ENCODE results near the gene NCK1.
"Not testable (repeated sequence)": the region's sequence is repeated elsewhere in the genome, so short reads cannot be mapped to it uniquely, and the experiment has no call there.

NCK1 gene

DNA sequence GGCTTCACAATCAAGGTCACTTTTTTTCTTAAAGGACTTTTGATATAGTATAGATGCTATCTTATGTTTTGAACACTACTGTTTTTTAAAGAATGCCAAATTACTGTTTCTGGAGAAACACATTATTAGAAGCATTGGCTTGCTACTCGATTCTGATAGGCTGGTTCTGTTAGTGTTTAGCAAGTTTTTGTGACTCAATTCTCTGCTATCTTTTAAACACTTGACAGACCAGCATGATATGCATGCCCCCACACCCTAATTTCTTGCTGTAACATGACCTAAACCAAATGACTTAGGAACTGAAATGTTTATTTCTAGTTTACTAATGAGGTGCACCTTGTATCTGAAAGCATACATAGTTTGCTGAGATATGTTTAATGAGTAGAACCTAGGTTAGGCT is 90.3 kb downstream of the NCK1 start:
- DNase-seq, result no peak

DNA sequence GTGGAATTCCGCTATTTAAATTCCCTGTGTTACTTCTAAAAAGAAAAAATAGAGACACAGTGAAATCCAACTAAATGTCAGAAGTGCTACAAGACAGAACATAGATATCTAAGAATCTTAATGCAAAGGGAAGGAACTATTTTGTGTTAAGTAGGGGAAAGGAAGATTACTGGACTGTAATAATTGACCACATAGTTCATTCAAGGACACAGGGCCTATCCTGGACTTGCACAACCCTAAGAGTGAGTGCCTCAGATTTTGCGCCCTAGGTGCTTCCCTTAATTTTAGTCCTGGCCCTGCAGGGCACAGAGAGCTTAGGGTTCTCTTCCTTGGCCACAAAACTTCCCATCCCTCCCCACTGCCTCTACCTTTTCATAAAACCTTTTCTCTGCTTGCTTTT is 92.2 kb downstream of the NCK1 start:
- no peak for DNase-seq

DNA sequence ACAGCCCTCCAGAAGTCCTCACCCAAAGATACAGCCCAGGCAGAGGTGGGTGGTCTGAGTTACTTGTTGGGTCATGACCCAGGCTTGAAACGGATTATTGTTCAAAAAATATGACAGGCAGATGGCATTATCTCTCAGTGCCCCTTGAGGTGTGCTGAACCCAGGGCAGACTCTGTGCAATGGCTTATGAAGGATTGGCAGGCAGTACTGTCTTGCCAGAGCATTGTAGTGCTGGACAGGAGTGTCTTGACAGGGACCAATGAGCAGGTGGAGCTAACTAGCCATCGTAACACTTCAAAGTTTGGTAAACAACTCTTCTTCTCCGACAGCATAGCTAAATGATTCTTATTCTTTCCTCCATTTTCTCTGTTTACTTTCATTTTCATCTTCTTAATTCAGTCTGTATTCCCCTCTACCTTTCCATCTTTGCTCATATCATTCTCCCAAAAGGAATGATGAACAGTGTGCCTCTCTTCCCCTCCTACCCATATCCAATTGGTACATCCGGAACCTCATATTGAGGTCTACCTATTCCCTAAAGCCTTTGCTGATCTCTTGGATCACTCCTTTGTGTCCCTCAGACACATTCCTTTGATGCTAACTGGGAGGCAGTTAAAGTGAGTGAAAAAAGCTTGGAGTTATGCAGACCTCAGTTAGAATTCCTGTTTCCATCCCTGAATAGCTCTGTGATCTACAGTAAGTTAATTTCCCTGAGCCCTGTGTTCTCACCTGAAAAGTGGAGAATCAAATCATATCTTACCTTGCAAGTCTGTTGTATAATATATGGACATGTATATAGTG is 93.2 kb downstream of the NCK1 start:
- no peak for DNase-seq

DNA sequence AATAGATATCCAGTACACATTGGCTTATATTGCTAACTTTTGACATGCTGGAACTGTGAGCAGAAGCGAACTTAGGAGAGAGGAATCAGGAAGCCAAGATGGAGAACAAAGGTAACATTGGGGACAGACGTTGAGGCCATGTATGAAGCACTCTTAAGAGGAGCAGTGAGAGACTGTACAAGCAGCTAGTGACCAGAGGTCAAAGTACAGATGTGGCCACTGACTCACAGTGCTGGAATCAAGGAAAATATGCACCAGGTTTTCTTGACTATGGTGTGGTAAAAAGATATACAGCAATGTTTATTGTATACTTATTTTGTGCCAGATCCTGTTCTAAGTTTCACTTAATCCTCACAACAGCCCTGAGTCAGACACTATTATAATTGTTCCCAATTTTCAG is 93.8 kb downstream of the NCK1 start:
- no peak for DNase-seq

DNA sequence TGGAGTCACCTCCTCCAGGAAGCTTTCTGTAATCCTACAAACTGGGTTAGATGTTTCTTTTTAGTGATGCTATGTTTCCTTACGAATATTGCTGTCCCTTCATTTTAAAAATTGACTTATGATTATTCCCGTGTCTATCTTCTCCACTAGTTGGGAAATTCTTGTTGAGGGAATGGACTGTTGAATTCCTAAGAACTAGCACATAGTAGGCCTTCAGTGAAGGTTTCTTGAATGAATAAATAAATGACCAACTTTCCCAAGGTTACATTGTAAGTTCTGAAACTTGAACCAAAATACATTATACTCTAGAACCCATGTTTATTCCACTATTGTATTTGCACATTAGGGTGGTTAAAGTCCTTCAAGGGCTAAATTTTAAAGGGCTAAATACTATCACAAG is 95.0 kb downstream of the NCK1 start:
- DNase-seq, result no peak

DNA sequence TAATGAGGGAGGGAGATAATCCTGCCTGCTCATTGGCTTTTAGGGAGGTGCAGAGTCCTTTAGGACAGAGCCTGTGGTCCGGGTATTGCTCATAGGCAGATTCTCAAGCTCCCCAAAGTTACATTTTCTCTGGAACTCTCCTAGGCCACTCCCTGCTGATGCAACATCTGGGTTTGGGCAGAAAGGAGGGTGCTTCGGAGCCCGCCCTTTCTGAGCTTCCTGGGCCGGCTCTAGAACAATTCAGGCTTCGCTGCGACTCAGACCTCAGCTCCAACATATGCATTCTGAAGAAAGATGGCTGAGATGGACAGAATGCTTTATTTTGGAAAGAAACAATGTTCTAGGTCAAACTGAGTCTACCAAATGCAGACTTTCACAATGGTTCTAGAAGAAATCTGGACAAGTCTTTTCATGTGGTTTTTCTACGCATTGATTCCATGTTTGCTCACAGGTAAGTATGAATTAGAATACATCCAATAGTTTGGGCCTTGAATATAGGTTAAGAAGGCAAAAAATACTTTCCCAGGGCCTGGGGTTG is 95.8 kb downstream of the NCK1 start, which contains the start of gene IL20RB:
Gene IL20RB, plus strand, starts transcription at position 233 of the 538 bp plus-strand sequence. Its CDS starts 131 bp downstream, at position 364.
- no peak for DNase-seq

DNA sequence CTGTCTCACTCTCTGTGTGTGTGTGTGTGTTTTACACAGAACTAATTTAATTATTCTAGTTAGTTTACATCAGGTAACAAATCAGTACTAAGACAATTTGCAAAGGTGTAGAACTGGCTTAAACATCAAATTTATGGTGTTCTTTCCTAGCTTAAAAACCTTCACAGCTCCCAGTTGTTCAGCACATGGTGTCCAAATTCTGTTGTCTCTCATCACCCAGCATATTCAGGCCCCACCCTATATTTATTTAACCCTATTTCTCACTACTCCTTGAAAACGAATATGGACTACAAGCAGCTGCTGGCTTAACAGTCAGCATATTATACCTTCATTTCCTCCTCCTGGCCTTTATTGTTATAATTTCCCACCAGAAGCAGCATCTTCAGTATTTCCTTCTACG is 96.9 kb downstream of the NCK1 start:
- no peak for DNase-seq

DNA sequence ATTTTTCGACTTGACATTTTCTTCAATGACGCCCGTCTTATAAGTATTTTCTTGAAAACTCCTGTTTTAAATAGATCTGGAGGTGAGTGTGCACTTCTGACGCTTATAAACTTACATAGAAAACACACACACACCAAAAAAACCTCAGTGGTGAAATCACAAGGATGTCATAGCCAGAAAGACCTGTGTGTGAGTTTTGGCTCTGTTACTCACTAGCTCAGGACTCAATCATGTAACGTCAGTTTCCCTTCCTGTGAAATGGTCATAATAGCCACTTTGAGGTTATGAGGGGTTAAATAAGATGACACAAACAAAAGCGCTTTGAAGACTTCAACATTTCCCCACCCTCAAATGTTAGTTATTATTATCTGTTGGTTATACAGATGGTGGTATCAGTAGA is 97.6 kb downstream of the NCK1 start:
- DNase-seq, result no peak

DNA sequence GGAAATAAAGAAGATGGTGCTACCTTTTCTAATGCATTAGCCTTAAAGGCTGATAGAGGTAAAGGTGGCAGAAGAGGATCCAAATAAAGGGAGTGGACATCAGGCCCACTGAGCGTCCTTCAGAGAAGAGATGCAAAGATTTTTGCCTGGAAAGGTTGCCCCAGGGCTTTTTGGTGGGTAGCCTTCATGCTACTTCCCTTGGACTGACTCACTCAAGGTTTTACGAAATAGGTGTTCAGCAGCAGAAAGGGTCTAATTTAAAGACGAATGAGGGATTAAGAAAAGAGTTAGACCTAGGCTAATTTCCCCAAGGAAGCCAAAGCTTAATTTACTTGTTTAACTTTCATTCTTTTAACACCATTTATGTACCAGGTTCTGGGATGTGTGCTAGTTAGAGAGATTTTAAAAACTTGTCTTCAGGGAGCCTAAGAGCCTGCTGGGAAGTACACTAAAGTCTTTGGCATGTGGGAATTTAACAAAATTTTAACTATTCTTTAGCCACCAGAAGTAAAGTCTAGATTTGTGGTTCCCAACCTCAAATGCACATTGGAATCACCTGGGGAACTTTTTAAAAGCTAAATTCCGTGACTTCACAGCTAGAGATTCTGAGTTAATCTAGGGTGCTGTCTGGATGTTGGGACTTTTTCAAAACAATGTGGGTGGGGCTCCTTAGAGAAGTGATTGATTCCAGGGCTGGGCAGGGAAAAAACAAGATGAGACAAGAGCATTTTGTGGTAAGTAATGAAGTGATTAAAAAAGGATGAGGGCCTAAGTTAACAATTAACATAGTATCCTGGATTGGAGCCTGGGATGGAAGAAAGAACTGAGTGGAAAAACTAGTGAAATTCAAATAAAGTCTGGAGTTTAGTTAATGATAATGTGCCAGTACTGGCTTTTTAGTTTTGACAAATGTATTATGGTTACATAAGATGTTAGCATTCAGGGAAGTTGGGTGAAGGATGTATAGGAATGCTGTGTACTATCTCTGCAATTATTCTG is 99.1 kb downstream of the NCK1 start:
- DNase-seq, result no peak

DNA sequence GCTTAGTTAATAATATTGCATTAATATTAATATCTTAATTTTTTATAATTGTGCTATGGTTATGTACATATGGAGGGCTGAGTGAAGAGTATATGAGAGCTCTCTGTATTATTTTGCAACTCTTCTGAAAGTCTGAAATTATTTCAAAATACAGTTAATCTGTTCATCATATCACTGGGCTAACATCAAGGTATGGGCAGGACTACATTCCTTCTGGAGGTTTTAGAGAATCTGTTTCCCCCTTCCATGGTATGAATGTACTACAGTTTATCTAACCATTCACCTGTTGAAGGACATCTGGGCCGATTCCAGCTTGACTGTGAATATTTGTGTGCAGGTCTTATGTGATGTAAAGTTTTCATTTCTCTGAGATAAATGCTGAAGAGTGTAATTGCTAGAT is 100.9 kb downstream of the NCK1 start:
- no peak for DNase-seq

DNA sequence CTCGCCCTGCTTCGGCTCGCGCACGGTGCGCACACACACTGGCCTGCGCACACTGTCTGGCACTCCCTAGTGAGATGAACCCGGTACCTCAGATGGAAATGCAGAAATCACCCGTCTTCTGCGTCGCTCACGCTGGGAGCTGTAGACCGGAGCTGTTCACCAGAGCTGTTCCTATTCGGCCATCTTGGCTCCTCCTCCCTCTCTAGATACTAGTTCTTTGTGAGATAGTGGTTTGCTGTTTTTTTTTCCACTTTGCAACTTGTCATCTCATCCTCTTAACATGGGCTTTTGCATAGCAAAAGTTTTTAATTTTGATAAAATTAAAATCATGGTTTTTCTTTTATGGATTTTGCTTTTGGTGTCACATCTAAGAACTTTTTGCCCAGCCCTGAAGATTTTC is 107.5 kb downstream of the NCK1 start:
- not testable (repeated sequence) for DNase-seq

DNA sequence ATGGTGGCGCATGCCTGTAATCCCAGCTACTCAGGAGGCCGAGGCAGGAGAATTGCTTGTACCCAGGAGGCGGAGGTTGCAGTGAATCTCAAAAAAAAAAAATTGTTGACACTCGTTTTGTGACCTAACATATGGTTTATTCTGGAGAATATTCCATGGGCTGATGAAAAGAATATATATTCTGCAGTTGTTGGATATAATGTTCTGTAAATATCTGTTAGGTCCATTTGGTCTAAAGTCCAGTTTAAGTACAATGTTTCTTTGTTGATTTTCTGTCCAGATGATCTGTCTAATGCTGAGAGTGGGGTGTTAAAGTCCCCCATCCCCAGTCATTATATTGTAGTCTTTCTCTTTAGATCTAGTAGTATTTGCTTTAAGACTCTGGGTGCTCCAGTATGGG is 111.3 kb downstream of the NCK1 start:
- no peak for DNase-seq

DNA sequence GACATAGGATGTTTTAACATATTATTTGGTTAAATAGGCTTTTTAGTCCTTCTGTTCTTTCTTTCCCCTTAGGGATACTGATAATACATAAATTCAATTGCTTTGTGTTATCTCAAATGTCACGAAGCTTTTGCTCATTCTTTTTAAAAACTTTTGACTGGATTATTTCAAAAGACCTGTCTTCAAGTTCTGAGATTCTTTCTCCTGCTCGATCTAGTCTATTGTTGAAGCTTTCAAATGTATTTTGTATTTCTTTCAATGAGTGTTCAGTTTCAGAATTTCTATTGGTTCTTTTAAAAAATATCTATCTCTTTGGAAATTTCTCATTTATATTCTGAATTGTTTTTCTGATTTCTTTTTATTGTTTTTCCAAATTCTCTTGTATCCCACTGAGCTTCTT is 112.7 kb downstream of the NCK1 start:
- DNase-seq, result no peak

DNA sequence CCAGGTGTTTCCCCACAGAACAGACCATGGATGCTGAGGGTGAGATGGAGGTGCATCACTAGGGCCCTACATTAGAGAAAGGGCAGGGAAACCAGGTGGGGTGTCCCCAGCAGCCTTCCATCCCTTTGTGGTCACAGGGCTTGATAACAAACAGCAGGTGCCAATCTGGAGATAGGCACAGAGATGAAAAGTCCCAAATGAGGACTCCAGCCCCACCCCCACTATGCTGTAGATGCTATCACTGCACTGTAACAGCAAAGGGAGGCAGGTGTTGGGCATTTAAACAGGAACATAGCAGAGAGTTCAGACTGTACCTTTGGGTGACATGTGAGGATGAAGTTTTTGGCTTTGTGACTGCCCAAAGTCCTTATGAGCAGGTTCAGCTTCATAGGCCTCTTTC is 117.2 kb downstream of the NCK1 start:
- no peak for DNase-seq

DNA sequence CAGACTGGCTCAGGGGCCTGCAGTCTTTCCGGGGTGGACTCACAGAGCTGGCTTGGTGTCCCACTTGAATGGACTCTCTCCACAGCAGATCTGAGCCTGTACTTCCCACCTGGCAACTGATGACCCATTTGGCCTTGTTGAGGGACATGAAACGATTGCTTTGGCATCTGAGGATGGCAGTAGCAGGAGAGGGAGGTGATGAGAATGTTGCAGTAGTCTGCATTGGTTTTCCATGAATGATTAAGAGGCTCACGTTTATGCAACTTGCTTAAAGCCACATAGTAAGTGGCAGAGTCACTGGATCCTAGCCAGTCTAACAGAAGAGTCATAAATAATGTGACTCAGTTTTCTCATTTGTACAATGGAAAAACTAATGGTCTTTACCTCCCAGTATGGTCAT is 117.7 kb downstream of the NCK1 start:
- DNase-seq, result no peak

DNA sequence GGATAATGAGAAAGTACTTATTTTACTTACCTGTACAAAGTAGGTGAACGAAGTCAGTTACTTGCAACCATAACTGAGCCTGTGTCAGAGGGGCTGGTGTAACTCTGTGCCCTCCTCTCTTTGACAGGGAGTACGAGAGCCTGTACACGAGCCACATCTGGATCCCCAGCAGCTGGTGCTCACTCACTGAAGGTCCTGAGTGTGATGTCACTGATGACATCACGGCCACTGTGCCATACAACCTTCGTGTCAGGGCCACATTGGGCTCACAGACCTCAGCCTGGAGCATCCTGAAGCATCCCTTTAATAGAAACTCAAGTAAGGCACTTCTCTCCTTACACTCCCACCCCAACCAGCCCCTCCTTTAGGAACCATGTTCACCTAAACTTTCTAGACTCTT is 120.0 kb downstream of the NCK1 start:
- no peak for DNase-seq

DNA sequence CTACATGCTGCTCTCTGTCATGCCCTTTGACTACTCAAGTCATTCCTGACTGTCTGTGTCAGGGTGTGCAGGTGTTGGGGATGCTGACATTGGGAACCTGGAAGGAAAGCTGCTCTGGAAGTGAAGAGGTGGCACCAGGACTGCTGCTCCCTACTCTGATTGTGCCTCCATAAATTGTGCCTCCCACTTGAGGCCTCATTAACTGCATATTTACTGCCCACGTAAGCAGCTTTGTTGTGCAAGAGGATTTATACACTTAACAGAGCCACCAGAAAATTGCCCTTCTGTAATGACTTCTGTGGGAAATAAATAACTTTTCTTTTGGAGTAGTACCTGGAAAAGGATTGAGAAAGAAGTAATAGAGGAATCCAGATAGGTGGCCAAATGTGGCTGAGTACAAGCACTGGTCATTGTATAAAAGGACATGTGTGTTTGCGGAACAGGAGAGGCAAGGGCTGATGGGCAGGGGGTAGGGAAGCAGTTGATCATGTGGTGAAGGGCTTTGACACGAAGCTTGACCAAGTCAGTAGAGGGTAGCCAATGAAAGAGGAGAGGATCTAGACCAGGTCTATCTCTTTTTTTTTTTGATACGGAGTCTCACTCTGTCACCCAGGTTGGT is 120.6 kb downstream of the NCK1 start:
- DNase-seq, result no peak

DNA sequence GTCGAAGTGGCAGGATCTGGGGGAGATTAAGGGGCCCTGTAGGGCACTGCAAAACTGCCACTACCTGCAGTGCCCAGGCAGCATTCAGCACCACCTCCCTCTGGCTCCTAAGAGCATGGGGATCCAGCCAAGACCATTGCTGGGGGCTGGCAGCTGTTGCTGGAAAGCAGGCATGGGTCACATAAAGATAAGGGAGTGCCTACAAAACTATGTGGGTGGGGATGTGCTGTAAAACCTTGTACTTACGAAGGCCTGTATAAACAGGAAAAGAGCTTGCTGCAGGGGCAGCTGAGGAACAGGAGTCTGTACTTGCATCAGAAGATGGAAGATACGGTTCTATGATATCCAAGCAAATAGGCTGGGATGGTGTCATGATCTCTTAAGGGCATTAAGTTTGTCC is 122.8 kb downstream of the NCK1 start:
- no peak for DNase-seq

DNA sequence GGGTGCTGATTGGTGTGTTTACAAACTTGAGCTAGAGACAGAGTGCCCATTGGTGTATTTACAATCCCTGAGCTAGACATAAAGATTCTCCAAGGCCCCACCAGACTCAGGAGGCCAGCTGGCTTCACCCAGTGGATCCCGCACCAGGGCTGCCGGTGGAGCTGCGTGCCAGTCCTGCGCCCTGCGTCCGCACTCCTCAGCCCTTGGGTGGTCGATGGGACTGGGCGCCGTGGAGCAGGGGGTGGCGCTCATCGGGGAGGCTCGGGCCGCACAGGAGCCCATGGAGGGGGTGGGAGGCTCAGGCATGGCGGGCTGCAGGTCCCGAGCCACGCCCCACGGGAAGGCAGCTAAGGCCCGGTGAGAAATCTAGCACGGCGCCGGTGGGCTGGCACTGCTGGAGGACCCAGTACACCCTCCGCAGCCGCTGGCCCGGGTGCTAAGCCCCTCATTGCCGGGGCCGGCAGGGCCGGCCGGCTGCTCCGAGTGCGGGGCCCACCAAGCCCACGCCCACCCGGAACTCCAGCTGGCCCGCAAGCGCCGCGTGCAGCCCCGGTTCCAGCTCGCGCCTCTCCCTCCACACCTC is 125.5 kb downstream of the NCK1 start:
- not testable (repeated sequence) for DNase-seq

DNA sequence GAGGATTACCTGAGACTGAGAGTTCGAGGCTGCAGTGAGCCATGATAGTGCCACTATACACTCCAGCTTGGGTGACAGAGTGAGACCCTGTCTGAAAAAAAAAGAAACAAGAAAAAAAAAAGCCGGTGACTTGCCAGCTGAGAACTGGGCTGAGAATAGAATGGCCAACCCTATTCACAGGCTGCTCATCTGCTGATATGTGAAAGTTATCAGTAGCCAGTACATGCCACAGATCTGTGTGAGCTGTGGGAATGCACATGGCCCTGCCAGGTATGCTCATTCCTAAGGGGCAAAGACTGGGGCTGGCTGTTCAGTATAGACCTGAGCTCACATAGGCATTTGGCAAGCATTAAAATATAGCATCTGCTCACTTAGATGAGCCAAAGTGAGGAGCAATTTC is 126.6 kb downstream of the NCK1 start:
- no peak for DNase-seq

DNA sequence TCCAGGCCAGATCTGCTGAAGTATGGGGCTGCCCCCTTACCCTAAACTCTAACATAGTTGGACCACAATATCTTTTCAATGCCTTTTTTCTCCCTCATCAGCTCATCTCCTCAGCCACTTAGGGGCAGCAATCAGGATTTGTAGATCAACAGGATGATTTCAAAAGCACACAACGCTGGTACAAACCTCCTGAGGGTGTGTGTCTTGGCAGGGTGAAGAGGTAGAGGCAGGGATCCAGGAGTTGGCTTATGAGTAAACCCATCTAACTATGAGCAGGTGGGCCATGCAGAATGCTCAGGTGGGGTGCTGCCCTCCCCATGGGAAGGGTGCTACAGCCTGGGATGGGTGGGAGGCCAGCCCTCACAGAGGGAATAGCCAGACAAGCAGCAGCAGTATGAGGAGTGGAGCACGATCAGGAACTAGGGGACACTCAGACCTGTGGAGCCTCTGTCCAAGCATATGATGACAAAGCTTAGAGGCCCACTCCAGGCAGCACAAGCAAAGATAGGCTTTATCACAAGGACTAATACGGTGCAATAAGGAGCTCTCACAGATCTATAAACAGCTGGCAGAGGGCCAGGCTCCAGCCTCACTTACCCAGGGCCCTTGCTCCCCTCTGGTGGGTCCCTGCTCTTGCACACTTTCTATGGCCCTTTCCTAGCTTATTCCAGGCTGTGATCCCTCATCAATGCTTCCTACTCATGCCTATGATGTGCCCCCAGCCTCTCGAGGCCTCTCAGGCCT is 127.9 kb downstream of the NCK1 start:
- no peak for DNase-seq

DNA sequence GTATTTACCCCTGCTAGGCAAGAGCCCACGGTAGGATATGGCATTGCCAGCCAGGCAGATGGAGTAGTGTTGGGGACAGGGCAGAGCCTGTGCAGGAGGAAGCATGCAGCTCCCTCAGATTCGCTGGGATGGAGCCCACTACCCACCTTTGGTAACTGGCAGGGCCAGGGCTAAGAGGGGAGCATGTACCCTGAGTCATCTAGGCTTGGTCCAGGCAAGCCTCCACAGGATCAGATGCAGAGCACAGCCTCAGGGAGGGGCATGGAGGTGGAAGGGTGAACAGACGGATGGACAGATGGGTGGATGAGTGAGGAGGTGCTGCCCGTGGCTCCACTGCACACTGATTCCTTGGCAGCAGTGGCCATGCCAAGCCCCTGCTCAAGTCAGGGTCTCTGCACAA is 128.8 kb downstream of the NCK1 start:
- no peak for DNase-seq
